ENCODE results near the gene BACH2.
"Not testable (repeated sequence)": the region's sequence is repeated elsewhere in the genome, so short reads cannot be mapped to it uniquely, and the experiment has no call there.

Gene BACH2

DNA sequence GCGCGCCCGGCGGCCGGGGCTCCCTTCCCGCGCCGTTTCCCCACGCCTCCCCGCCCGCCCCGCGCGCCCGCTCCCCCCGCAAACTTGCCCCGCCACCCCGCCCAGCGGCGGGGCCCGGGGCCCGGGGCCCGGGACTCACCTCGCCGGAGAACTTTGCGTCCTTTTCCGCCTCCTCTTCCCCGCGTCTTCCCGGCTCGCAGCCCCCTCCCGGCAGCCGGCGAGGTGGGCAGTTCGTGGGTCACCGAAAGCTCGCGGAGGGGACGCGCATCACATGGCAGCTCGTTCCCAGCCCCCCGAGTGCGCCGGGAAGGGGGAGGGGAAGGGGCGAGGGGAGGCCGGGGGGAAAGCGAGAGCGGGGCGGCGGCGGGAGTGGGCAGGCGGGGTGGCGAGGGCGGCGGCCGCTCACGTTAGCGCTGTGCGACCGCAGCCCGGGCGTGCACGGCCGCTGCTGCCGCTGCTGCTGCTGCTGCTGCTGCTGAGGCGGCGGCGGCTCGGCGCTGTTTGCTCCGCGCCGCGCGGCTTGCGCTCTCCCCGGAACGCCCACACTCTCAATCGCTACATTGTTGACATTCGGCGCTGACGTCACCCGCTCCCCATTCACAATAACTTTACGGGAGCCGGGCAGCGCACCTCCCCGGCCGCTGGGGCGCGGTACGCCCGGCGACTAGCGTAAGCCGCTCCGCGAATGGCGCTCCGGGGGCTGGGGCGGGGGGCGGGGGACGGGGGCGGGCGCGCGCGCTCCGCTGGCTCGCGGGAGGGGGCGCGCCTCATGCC lies at the start of gene BACH2:
BACH2 (minus strand) TSS at position 503 of the 774 bp plus-strand sequence. CDS start 287,999 bp downstream, outside the sequence.
- no peak for FAIRE-seq

DNA sequence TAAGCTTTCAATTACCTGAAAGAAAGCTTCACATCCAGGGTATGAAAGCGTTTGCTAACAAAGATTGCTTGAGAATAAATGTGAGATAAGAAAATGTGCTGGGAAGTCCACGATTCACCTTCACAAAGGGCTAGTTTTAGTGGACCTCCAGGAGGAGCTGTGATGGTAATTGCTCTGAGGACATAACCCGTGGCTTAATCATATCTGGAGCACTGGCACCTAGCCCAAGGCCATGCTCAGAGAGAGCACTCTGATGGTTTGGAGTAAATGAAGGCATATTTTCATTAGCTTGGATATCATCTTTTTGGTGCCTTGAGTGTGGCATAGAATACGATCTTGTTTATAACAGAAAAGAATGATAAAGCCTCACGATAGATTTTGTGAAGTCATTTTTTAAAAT lies 46.9 kb upstream of the BACH2 start:
- FAIRE-seq = no peak

DNA sequence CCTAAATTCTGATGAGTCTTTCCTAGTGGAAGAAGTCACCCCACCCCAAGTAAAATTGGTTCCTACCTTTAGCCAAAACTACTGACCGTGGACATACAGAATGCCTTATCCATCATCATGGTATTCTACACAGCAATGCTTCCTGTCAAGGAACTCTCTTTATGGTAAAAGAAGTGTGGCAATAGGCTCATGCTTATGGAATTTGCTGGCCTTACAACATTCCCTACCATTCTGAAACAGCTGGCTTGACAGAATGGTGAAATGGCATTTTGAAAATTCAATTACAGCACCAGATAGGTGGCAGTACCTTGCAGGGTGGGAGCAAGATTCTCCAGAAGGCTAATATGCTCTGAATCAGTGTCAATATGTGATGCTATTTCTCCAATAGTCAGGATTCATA lies 41.8 kb upstream of the BACH2 start:
- no peak for FAIRE-seq

DNA sequence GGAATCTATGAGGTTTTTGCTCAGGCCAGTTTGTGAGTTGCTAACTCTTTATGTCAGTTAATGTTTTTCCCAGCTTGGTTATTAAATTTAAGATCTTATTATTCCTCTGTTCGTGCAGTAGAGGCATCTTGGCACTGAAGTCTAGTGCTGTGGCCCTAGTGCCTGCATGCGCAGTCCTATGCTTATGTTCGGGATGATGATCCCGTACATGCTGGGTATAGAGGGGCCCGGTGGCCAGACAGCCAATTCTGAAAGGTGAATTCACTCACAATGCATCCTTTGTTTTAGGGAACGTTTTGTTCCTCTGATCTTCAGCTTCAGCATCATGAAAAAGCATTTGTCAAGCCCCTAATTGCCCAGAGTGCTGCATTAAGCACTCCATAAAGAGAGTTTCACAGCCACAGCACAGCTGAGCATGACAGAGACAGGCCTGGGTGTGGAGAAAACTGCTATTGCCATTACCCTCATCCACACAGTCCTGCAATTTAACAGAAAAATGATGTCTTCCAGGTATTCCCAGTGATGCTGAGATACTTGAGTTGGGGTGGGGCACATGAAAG lies 39.8 kb upstream of the BACH2 start:
- no peak for FAIRE-seq

DNA sequence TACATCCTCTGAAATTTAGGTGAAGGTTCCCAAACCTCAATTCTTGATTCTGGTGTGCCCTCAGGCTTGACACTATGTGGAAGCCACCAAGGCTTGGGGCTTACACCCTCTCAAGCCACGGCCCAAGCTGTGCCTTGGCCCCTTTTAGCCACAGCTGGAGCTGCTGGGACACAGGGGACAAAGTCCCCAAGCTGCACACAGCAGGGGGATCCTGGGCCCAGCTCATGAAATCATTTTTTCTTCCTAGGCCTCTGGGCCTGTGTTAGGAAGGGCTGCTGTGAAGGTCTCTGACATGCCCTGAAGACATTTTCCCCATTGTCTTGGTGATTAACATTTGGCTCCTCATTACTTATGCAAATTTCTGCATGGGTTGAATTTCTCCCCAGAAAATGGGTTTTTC lies 37.3 kb upstream of the BACH2 start:
- no peak for FAIRE-seq

DNA sequence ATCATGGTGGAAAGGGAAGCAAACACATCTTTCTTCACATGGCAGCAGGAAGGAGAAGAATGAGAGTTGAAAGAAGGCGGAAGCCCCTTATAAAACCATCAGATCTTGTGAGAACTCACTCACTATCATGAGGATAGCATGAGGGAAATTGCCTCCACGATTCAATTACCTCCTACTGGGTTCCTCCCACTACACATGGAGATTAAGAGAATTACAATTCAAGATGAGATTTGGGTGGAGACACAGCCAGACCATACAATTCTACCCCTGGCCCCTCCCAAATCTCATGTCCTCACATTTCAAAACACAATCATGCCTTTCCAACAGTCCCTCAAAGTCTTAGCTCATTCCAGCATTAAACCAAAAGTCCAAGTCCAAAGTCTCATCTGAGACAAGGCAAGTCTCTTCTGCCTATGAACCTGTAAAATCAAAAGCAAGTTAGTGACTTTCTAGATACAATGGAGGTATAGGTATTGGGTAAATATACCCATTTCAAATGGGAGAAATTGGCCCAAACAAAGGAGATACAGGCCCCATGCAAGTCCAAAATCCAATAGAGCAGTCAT lies 36.4 kb upstream of the BACH2 start:
- not testable (repeated sequence) for FAIRE-seq

DNA sequence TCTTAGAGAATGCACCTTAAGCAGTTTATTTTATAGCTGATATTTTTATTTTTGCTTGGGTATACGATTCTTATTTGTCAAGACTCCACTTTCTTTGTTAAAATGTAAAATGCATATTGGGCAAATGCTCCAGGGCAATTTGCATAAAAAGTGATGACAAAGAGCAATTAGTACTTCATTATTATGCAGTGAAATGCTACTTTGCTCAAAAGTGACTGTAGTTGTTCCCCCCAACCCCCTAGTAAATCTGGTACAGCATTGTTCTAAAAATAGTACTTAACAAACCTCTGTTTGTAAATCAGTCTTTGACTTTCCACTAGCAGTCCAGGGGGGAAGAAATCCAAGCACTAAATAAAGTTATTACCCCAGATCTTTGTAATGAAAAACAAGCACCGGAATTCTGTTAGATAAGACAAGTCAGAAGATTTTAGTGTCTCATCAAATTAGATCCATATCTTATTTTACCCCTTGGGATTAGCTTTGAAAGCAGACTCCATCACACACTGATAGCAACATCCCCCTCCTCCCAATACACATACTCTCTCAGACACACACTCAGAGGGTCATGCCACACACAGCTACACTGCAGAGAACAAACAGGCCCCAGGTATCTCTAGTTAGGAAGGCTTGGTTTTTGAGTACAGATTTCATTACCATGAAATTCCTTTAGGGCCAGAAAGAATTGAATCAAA lies 32.9 kb upstream of the BACH2 start:
- FAIRE-seq = no peak

DNA sequence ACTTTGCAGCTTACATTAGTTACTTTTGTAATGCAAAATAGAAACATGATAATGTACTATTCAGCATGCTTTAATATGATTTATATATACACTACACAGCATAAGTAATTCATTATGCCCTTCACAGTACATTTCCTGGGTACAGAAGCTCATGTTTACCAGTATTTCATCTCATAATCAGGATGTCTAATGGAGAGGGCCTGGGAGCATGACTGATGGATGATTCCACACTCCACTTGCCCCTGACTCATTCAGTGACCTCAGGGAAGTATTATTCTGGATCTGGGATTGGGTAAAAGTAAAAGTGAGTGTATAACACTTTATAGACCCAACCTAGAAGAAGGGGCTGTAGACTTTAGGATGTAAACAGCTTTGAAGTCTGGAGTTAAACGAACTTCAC lies 31.4 kb upstream of the BACH2 start:
- FAIRE-seq = no peak

DNA sequence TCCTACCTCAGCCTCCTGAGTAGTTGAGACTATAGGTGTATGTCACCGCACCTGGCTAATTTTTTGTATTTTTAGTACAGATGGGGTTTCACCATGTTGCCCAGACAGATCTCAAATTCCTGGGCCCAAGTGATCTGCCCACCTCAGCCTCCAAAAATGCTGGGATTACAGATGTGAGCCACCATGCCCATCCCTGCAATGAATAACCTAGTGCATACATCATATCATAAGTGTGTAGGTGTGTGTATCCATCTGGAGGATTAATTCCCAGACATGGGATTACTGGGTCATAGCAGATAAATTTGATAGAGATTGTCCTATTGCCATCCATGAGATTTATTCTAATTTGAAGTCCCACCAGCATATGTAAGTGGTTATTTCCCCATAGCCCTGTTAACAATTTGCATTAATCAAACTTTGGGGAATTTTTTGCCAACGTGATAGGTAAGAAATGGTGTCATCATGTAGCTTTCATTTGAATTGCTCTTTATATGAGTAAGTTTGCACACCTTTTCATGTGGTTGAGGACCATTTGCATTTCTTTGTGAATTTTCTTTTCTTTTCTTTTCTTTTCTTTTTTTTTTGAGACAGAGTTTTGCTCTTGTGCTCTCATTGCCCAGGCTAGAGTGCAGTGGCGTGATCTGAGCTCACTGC lies 29.9 kb upstream of the BACH2 start:
- no peak for FAIRE-seq

DNA sequence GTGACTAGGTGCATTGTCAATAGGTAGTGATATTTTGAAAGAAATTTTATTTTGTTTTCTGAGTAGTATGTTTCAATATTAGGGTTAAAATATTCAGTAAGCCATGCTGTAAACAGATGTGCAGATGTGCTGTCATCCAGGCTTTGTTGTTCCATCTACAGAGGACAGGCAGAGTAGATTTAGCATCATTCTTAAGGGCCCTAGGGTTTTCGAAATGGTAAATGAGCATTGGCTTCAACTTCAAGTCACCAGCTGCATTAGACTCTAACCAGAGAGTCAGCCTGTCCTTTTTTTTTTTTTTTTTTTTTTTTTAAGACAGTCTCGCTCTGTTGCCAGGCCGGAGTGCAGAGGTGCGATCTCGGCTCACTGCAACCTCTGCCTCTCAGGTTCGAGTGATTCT lies 27.1 kb upstream of the BACH2 start:
- no peak for FAIRE-seq

DNA sequence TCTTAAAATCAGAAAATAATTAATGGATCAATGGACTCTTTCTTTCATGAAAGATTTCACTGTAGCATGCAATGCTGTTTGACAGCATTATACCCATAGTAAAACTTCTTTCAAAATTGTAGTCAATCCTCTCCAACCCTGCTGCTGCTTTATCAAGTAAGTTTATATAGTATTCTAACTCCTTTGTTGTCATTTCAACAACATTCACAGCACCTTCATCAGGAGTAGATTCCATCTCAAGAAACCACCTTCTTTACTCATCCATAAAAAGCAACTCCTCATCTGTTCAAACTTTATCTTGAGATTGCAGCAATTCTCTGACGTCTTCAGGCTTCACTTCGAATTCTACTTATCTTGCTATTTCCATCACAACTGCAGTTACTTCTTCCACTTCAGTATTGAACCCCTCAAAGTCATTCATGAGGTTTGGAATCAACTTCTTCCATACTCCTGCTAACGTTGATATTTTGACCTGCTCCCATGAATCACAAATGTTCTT lies 26.4 kb upstream of the BACH2 start:
- FAIRE-seq = no peak

DNA sequence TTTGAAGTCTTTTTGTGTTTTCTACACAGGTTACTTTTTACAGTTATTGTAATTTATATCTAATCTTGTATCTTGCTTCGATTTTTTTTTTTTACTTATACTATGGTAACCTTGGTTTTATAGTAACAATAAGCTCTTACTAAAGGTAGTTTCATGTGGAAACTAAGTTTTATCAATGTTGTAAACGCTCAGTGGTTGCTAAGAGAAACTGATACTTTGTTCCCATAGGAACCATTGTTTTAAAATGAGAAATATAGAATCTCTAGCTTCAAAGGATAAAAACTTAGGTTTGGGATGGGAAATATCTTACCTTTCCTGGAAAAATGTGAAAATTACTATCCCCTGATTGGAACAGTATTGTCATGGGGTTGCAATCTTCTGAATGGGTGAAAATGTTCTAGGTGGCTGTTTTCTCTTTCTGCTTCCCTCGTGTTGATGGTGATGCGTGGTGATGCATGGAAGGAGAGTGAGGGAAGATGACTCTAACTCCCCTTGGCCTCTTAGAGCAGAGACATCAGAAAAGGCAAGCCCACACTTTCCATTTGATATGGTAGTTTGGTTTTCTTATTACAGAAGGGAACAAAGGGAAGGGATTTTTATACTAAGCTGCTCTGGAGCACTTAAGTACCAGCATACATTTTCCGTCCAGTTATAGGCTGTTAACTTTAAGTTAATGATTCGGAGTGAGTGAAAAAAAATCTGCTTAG lies 23.5 kb upstream of the BACH2 start:
- no peak for FAIRE-seq

DNA sequence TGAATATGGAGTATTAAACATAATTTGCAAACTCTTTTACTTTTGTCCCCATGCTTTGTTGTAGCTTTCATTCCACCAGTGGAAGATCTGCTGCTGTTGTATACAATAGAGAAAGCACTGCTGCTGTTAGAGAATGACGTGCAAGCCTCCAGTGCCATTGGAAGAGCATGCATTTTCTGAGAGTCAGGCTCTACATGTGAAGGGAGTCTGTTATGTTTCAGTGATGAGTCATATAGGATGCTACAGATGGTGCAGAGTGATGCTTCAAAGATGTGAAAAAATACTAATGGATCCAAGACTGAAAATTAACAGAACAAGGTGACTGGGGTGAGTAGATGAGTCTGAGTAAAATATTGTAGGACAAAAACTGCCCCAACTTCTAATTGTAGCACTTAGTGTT lies 22.4 kb upstream of the BACH2 start:
- no peak for FAIRE-seq

DNA sequence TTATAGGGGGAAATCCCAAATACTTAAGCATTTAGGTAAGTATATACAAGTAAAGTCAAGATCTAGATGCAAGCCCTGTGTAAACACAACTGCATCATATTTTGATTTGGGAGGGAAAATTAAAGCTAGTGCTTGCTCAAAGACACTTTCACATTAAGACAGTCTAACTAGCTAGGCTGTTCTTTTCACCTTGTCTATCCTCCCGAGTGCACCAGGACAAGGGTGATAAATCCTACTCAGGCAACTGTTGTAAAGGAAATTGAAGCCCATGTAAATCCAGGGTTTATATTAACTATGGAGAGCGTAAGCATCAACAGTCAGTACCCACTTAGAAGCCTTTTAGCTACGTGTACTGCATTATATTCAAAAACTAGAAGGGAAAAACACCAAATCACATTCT lies 19.3 kb upstream of the BACH2 start:
- no peak for FAIRE-seq

DNA sequence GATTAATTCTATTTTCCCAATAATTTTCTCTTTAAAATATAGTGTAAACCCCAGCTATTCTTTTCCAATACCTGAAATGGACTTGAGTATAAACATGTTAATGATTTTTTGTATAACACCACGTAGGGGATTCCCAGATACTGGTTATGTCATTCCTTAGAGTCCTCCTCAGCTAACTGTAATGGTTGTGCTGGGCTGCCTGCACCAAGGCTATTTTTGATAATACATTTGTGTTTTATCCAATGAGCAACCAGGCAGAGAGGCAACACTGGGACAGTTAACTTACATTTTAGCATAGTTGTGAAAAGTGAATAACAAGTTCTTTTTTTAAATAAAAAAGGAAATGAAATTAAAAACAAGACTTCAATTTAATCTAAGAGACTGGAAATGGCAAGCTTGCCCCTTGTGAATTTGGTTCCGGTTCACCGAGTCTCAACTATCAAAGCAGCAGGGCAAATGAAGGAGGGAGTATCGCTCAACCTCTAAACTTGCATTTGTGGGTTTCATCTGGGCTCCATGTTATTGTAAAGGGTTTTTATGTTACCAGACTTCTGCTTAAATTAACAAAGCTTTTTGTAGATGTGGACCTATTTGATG lies 18.8 kb upstream of the BACH2 start:
- FAIRE-seq = no peak

DNA sequence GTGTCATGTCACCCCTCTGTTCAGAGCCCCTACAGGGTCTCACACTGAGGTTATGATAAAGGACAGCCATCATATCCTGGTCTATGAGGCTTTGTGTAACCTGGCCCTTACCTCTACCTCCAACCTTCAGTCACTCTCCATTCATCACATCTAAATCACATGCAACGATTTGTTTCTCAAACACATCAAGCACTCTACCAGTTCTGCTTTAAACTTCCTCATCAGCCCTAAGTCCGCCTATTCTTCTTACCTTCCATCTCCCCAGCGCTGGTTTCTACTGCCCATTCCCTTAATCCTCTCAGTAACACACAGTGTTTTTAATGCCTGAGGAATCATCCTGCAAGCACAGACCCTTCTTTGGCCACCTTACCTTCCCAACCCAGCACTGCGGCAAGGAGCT lies 17.9 kb upstream of the BACH2 start:
- FAIRE-seq = no peak

DNA sequence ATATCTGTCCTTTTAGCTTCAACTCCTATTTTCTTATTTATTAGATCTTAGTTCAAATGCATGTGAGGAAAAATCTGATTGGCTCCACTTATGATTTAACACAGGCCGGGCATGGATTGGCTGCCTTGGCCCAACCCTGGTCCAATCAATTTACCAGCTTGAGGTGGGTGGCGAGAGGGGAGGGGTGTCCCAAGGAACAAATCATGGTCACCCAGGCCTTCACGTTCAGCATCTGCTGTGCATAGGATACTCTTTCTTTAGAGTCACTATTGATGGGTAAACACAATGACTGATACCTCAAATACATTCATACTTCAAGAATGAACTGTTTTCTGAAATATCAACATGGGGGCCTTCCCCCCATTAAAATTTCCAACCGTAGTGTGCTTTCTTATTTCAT lies 14.9 kb upstream of the BACH2 start:
- FAIRE-seq = no peak

DNA sequence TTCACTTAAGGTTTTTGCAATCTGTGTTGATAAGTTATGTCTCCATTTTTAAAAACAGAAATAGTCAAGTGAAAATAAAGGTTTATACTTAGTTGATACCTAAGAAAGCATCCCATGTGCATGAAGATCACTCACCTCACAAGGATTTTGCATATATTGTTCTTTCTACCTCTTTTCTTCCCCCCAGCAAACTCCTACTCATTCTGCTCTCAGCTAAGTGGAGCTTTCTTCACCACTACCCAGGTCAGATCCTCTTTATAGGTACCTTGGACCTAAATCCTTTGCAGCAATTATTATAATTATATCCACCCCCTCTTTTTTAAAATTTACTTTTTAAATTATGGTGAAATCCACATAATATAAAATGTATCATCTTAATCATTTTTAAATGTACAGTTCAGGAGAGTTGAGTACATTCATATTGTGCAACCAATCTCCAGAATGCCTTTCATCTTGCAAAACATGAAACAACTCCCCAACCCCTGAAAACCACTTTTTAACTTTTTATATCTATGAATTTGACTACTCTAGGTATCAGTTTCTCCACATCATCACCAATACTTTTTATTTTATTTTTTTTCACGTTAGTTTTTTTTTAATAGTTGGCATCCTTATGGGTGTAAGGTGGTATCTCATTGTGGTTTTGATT lies 9.3 kb upstream of the BACH2 start:
- FAIRE-seq = no peak

DNA sequence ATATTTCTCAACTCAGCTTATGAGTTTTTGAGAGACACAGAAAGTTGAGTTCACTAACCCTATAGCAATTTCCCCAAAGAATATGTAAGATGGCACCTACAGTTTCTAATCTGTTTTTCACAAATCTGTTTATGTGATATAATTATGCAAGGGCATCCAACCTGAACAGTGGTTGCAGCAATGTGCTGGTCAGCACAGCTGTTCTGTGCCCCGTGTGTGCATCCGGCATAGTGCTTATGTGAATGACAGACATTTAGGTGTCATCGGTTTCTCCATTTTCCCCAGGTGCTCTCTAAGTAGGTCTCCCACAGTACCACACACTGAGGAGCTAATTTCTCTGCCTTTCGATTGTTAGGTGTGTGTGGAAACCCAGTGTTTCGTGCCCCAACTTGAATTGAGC lies 7.7 kb upstream of the BACH2 start:
- no peak for FAIRE-seq

DNA sequence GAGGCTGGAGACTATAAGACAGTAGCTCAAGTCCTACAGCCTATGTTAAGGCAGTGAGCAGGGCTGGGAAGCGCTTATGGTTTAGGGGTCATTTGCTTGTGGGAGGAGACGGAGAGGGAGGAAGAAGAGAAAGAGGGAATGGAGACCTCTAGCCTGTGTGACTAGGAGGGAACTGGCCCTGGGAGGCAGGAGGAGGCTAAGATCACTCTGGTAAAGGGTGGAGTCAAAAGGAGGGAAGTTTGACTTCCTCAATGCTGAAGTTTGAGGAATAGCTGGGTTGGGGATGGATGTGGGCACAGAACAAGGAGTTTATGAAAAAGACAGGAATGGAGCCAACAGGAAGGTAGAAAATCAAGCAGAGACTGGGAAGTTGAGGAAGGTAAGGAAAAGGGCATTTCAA lies 6.4 kb upstream of the BACH2 start:
- no peak for FAIRE-seq

DNA sequence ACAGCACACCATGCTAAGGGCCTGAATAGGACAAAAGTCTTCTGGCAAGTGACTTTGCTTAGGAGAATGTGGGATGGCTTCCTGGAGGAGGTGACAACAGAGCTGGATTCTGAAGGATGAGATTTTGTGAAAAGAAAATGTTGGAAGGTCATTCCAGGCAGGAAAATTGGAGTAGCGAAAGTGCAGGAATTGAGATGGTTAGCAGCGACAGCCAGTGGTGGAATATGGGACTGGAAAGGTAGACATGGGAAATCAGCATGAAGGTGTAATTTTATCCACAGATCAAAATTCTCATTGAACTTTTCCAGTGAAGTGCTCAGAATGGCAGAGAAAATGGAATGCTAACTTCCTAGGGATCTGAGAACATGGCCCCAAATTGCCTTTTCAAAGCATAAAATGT lies 5.7 kb upstream of the BACH2 start:
- no peak for FAIRE-seq

DNA sequence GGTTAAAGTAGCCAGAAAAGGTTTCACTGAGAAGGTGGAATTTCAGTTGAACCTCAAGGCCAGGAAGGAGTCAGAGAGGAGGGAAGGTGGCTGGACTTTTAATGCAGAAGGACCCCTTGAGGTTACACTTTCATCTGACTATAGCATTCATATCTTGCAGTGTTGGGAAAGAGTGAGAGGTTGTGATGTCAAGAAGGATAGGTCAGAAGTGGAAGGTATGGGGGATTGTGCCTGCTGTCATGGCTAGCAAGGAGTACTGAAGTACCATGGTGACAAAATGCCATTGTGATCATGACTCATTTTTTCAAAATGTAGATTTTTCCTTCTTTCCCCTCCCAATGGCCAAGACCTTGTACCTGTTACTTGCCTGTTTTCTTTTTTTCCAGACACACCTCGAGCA lies 5.2 kb upstream of the BACH2 start:
- FAIRE-seq = no peak

All from endometrium (tissue), 2 donors.